Measurements from ENCODE around the gene SYNDIG1. TPM values are rescaled to one million over a fixed set of nuclear protein-coding genes. Genes with fewer than 3 reads are reported as not detected.

SYNDIG1 gene
- total RNA-seq, 1 donor from 2014 or later, result 0.19 TPM

GRCh38 chr20:24545168-24545567 is 75.7 kb downstream of the SYNDIG1 start:
- H3K9me3 Mint-ChIP-seq (ENCODE audit: low read depth), result peaks cover 2% of the 10 kb centered on the region
- H3K4me3 Mint-ChIP-seq (ENCODE audit: low read depth), result no peak overlapping the region
- H3K27me3 Mint-ChIP-seq, result no peaks in the 10 kb centered on the region
- H3K27ac Mint-ChIP-seq, result no peak overlapping the region
- no peak for DNase-seq (ENCODE audit: low spot score, unreplicated experiment)
- H3K4me1 Mint-ChIP-seq (ENCODE audit: low read depth), result no peaks in the 10 kb centered on the region
- no peak for TF ChIP-seq CTCF (IDR thresholded peaks at IDR 0.05; ENCODE audit: unreplicated experiment)
- no peaks in the 10 kb centered on the region for H3K36me3 Mint-ChIP-seq (ENCODE audit: insufficient read depth)

GRCh38 chr20:24546232-24546892 is 76.9 kb downstream of the SYNDIG1 start:
- H3K36me3 Mint-ChIP-seq (ENCODE audit: insufficient read depth), result no peaks in the 10 kb centered on the region
- no peak for DNase-seq (ENCODE audit: low spot score, unreplicated experiment)
- no peaks in the 10 kb centered on the region for H3K9me3 Mint-ChIP-seq (ENCODE audit: low read depth)
- H3K4me3 Mint-ChIP-seq (ENCODE audit: low read depth), result no peak overlapping the region
- H3K4me1 Mint-ChIP-seq (ENCODE audit: low read depth), result no peaks in the 10 kb centered on the region
- no peaks in the 10 kb centered on the region for H3K27me3 Mint-ChIP-seq
- H3K27ac Mint-ChIP-seq, result no peak overlapping the region
- no peak for TF ChIP-seq CTCF (IDR thresholded peaks at IDR 0.05; ENCODE audit: unreplicated experiment)

- H3K4me3 Mint-ChIP-seq (ENCODE audit: low read depth), result no peak overlapping the region
- H3K9me3 Mint-ChIP-seq (ENCODE audit: low read depth), result peaks cover 4% of the 10 kb centered on the region
- no peaks in the 10 kb centered on the region for H3K36me3 Mint-ChIP-seq (ENCODE audit: insufficient read depth)
- H3K27me3 Mint-ChIP-seq, result no peaks in the 10 kb centered on the region
- no peaks in the 10 kb centered on the region for H3K4me1 Mint-ChIP-seq (ENCODE audit: low read depth)
- no peak for TF ChIP-seq CTCF (IDR thresholded peaks at IDR 0.05; ENCODE audit: unreplicated experiment)
- no peak for DNase-seq (ENCODE audit: low spot score, unreplicated experiment)
- no peak overlapping the region for H3K27ac Mint-ChIP-seq
These were observed 78.5 kb downstream of the SYNDIG1 start for GRCh38 chr20:24547967-24548366.

GRCh38 chr20:24559114-24559732 is 89.8 kb downstream of the SYNDIG1 start:
- H3K27me3 Mint-ChIP-seq, result no peaks in the 10 kb centered on the region
- peaks cover 8% of the 10 kb centered on the region for H3K4me1 Mint-ChIP-seq (ENCODE audit: low read depth)
- H3K36me3 Mint-ChIP-seq (ENCODE audit: insufficient read depth), result peaks cover 6% of the 10 kb centered on the region
- DNase-seq (ENCODE audit: low spot score, unreplicated experiment), result no peak
- TF ChIP-seq CTCF (IDR thresholded peaks at IDR 0.05; ENCODE audit: unreplicated experiment), result no peak
- H3K4me3 Mint-ChIP-seq (ENCODE audit: low read depth), result no peak overlapping the region
- H3K27ac Mint-ChIP-seq, result no peak overlapping the region
- H3K9me3 Mint-ChIP-seq (ENCODE audit: low read depth), result peaks cover 23% of the 10 kb centered on the region

GRCh38 chr20:24560571-24561491 is 91.4 kb downstream of the SYNDIG1 start:
- no peak for DNase-seq (ENCODE audit: low spot score, unreplicated experiment)
- Mint-ChIP-seq H3K9me3 (ENCODE audit: low read depth) (peaks cover 20% of the 10 kb centered on the region), H3K4me3 (ENCODE audit: low read depth) (no peak overlapping the region)

More at GRCh38 chr20:24560571-24561491, 91.4 kb downstream of the SYNDIG1 start:
- Mint-ChIP-seq H3K27me3 (no peaks in the 10 kb centered on the region), H3K27ac (no peak overlapping the region), H3K36me3 (ENCODE audit: insufficient read depth) (peaks cover 6% of the 10 kb centered on the region), H3K4me1 (ENCODE audit: low read depth) (peaks cover 11% of the 10 kb centered on the region)
- TF ChIP-seq CTCF (IDR thresholded peaks at IDR 0.05; ENCODE audit: unreplicated experiment), result no peak

Data from progenitor cell of endocrine pancreas (in vitro differentiated cells).